Measurements from ENCODE around the gene MDC1.

DNA sequence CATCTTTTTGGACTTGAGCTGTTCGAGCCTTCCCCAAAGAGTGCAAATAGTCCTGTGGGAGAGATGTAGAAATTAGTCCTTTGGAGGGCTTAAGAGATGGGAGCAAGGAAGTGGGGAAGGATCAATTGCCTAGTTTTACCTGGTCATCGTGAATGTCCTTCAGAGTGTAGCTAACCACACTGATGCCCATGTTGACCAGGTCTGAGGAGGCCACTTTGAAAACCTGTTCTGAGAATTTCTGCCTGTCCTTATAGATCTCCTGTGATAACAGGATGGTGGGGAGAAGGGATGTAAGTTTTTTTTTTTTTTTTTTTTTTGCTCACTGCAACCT is 23.4 kb upstream of the MDC1 start:
- no peak for TF ChIP-seq NRF1 (IDR thresholded peaks at IDR 0.05; ENCODE audit: low read depth, low read length)
- TF ChIP-seq YY1 (IDR thresholded peaks at IDR 0.05; ENCODE audit: low read depth) = no peak
- TF ChIP-seq, protein P1, sequence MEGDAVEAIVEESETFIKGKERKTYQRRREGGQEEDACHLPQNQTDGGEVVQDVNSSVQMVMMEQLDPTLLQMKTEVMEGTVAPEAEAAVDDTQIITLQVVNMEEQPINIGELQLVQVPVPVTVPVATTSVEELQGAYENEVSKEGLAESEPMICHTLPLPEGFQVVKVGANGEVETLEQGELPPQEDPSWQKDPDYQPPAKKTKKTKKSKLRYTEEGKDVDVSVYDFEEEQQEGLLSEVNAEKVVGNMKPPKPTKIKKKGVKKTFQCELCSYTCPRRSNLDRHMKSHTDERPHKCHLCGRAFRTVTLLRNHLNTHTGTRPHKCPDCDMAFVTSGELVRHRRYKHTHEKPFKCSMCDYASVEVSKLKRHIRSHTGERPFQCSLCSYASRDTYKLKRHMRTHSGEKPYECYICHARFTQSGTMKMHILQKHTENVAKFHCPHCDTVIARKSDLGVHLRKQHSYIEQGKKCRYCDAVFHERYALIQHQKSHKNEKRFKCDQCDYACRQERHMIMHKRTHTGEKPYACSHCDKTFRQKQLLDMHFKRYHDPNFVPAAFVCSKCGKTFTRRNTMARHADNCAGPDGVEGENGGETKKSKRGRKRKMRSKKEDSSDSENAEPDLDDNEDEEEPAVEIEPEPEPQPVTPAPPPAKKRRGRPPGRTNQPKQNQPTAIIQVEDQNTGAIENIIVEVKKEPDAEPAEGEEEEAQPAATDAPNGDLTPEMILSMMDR (IDR thresholded peaks at IDR 0.05) = no peak
- TF ChIP-seq, protein P2, sequence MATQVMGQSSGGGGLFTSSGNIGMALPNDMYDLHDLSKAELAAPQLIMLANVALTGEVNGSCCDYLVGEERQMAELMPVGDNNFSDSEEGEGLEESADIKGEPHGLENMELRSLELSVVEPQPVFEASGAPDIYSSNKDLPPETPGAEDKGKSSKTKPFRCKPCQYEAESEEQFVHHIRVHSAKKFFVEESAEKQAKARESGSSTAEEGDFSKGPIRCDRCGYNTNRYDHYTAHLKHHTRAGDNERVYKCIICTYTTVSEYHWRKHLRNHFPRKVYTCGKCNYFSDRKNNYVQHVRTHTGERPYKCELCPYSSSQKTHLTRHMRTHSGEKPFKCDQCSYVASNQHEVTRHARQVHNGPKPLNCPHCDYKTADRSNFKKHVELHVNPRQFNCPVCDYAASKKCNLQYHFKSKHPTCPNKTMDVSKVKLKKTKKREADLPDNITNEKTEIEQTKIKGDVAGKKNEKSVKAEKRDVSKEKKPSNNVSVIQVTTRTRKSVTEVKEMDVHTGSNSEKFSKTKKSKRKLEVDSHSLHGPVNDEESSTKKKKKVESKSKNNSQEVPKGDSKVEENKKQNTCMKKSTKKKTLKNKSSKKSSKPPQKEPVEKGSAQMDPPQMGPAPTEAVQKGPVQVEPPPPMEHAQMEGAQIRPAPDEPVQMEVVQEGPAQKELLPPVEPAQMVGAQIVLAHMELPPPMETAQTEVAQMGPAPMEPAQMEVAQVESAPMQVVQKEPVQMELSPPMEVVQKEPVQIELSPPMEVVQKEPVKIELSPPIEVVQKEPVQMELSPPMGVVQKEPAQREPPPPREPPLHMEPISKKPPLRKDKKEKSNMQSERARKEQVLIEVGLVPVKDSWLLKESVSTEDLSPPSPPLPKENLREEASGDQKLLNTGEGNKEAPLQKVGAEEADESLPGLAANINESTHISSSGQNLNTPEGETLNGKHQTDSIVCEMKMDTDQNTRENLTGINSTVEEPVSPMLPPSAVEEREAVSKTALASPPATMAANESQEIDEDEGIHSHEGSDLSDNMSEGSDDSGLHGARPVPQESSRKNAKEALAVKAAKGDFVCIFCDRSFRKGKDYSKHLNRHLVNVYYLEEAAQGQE (IDR thresholded peaks at IDR 0.05; ENCODE audit: low read depth, low read length) = no peak
- TF ChIP-seq TAF1 (IDR thresholded peaks at IDR 0.05; ENCODE audit: borderline replicate concordance, low read depth, low read length) = no peak
- no peak for TF ChIP-seq NFIC (IDR thresholded peaks at IDR 0.05; ENCODE audit: borderline replicate concordance)
- TF ChIP-seq POLR2AphosphoS5 (IDR thresholded peaks at IDR 0.05; ENCODE audit: low read depth, low read length) = no peak

All from SK-N-SH (cell line).